HG03097 (cell line): ENCODE results near the gene UBE3D.
"Not testable (repeated sequence)": the region's sequence is repeated elsewhere in the genome, so short reads cannot be mapped to it uniquely, and the experiment has no call there.

Experiments
- ATAC-seq: cut with Tn5 transposase; IDR thresholded peaks from one replicate; pipeline ENCODE4 v1.9.1; 2021; ENCODE audit not compliant: unreplicated experiment, low FRiP score

Gene UBE3D

GRCh38 chr6:82979657-82980056 is 86.0 kb downstream of the UBE3D start:
- ATAC-seq: no peak

DNA sequence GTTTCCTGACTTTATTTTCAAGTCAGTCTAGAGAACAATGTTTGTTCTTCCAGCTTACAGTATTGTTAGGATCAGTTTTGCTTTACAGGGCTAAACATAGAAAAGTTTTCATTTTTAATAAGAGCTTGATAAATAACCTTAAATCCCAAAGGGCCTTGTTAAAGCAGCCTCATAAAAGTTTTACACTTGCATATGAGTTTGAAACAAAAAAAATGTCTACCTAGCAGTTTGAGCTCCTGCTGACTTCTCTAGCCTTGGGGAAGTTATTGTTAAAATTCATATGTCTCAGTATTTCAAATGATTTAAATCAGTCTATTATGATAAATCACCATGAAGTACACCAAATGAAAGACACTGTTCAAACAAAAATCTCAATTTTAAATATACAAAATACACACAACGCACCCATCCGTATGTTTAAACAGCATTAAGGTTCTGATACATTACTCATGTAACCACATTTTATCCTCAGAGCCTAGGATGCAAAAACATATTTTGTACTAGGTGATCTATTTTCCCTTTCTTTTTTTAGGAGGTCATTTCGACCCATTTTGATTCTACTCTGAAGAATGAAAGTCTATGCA is 87.2 kb downstream of the UBE3D start:
- no peak for ATAC-seq

DNA sequence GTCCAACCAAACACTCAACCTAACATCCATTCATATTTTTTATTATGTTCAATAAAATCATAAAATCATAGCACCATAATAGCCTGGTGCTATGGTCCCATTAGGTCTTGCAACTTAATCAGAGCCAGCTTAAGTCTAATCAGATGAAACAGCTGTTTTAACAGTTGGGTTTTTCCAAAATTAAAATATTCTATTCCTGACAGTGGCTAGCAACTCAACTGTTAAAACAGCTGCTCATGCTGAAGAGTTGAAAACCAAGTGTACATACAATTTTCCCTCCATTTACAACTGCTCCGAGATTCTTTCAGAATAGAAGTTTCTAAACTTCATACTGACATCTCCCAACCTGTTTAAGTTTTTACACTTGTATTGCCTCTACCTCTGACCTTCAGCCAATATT is 89.5 kb downstream of the UBE3D start:
- no peak for ATAC-seq

- ATAC-seq: no peak
Measured at GRCh38 chr6:82971877-82972460, 93.7 kb downstream of the UBE3D start.

- ATAC-seq: no peak
Measured at GRCh38 chr6:82970839-82971238, 94.8 kb downstream of the UBE3D start.

DNA sequence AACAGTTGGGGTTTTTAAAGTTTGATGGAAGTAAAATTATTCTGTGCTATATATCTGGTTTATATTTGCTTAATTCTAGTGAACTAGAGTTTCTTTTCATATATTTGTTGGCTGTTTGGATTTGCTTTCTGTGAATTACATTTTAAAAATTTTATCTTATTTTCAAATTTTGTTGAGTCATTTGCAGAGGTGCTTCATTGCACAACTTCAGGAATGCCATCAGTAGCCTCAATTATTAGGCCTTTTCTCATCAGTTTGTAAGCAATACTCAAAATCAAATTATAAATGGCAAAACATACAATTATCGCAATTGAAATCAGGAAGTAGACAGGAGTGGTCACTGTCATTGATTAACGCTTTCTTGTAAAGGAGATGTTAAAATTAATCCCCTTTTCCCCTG is 96.9 kb downstream of the UBE3D start:
- ATAC-seq: no peak

- ATAC-seq: no peak
Measured at GRCh38 chr6:82963191-82963925, 102.3 kb downstream of the UBE3D start.

- no peak for ATAC-seq
Measured at GRCh38 chr6:82959385-82959941, 106.2 kb downstream of the UBE3D start.

DNA sequence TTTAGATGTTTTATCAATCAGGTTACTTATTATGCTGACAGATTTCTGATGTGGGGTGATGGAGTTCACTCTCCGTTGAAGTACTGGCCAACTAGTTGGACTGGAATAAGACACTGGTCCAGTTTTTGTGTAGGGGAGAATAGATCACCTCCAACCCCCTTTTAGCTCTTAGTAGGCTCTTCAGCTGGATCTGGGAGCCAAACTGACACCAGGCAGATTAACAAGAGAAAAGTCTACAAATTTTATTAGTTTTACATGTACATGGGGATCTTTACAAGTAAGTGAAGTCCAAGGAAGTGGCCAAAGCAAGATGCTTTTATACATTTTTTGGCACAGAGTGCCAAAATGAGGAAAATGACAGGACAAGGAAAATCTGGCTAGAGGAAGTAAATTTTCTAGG is 107.1 kb downstream of the UBE3D start:
- ATAC-seq: no peak

DNA sequence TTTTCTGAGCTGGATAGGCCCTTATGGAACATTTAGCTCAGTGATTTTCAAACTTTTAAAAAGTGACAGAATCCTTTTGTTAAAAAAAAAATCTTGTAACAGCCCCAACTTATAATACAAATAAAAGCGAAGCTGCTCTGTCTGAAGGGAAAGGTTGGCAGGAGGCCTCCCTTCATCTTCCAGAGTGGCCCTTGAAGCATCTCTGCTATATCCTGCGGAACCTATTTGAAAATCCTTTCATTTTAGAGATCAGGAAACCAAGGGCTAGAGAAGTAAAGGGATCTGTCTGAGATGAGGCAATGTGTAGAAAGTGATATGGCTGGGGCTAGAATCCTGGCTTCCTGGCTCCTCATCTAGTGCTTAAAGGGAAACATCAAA is 107.8 kb downstream of the UBE3D start:
- ATAC-seq: no peak

- no peak for ATAC-seq
Measured at GRCh38 chr6:82957171-82957867, 108.3 kb downstream of the UBE3D start.

GRCh38 chr6:82955841-82956240 is 109.8 kb downstream of the UBE3D start:
- no peak for ATAC-seq

GRCh38 chr6:82954937-82955577 is 110.6 kb downstream of the UBE3D start:
- peak; percentile 57 for ATAC-seq

DNA sequence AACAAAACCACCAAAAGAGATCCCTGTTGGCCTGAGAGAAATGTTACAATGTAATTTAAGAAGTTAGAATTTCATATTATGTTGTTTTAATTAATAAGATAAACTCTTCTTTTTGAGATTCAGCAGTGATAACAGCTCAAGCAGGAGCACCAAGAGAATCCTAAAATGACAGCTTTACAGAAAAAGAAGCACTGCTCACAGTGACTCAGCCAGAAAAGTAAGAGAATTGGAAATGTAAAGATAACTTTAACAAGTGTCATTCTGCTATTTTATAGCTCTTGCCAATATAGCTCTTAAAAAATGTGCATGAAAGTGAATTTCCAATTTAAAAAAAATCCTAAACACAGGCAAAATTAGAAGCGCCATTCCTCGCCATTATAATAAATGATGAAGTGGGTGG is 111.3 kb downstream of the UBE3D start:
- no peak for ATAC-seq

DNA sequence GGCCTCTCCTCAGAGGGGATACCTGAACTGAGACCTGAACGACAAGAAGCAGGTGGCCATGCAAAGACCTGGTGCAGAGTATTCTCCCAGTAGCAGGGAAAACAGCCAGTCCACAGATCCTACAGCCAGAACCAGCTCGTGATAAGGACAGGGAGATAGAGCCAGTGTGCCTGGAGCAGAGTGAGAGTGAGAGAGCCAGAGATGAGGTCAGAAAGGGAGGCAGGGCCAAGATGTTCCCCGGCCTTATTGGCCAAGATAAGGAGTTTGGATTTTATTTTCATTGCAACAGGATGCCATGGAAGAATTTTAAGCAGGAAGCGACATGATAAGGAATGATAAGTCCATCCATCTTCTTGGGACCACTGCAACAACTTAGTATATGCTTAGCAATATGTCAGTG is 111.8 kb downstream of the UBE3D start:
- no peak for ATAC-seq

DNA sequence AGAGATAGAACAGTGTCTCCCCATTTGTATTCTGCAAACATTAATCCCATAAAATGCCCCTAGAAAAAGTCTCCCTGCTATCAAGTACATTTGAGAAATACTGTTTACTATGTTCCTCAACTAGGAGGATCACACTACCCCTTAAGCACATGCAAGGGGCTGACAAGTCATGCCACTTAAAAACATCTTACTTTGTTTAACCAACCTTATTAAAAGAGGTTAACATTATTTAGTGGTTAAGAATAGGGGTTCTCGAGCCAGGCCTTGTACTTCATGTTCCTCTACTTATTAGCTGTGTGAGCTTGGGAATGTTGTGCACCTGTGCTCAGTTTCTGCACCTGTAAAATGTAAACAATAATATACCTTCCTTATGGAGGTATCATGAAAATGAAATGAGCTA is 113.7 kb downstream of the UBE3D start:
- ATAC-seq: no peak

DNA sequence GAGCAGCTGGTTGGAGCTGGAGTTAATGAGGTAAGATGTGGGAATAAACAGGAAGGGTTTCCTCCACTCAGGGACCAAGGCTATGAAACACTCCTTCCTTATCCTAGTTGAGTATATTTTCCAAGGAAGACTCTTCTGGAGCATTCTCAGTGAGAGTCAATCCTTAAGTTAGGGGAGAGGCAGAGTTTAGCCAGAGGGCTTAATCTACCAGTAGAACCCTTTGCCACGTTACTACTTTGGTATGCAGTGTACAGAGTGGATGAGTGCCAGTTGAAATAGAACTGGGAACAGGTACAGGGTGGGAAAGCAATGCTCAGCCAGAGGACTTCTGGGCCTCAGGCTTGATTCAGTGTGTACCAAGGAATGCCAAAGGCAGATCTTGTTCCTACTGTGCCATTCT is 114.3 kb downstream of the UBE3D start:
- ATAC-seq: no peak

DNA sequence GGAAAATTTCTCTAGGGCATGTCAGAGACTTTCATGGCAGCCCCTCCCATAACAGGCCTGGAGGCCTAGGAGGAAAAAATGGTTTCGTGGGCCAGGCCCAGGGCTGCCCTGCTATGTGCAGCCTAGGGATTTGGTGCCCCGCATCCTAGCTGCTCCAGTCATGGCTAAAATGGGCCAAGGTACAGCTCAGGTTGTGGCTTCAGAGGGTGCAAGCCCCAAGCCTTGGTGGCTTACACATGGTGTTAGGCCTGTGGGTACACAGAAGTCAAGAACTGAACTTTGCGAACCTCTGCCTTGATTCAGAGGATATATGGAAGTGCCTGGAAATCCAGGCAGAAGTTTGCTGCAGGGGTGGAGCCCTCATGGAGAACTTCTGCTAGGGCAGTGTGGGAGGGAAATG is 134.7 kb downstream of the UBE3D start:
- not testable (repeated sequence) for ATAC-seq

GRCh38 chr6:82924799-82925535 is 140.7 kb downstream of the UBE3D start:
- no peak for ATAC-seq

DNA sequence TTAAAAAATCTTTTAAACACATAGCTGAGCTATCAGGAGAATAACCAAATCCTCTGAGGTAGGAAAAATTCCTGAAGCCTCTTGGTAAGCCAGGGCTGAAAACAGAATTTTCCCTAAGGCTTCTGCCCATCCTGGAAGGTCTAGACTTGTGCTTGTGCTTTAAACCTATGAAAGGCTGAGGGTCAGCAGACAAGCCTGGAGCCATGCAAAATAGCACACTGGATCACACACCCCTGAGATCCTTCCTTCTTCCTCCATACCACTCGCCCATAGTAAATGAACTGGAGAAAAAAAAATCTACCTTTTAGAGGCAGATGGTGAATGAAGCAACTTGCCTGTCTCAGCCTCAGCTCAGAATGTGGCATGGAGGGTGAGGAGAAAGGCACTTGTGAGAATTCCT is 144.4 kb downstream of the UBE3D start:
- ATAC-seq: no peak
